Spinal cord (tissue), 10 donors: Measurements from ENCODE around the gene PDSS2. TPM values are rescaled to one million over a fixed set of nuclear protein-coding genes. Genes with fewer than 3 reads are reported as not detected.

Source experiments
- DNase-seq, 6 donors: peaks; one replicate each; pipeline versions ENCODE4 v3.0.0 to v3.0.0-alpha.2; 2013 to 2015; ENCODE audit warnings: low spot score in 6 of 6, low read depth in 4 of 6
- H3K27ac ChIP-seq: one replicate; pipeline ENCODE4 v1.5.1; 2013; ENCODE audit warnings: low read depth, low read length, control low read depth
- H3K27me3 ChIP-seq: one replicate; pipeline ENCODE4 v1.6.1; 2013; ENCODE audit warnings: low read length; ENCODE audit not compliant: control insufficient read depth, insufficient read depth
- H3K36me3 ChIP-seq: one replicate; pipeline ENCODE4 v1.6.1; 2013; ENCODE audit warnings: low read length; ENCODE audit not compliant: control insufficient read depth, insufficient read depth
- H3K4me1 ChIP-seq: one replicate; pipeline ENCODE4 v1.6.1; 2013; ENCODE audit warnings: low read length; ENCODE audit not compliant: control insufficient read depth, insufficient read depth
- H3K4me3 ChIP-seq: one replicate; pipeline ENCODE4 v1.5.1; 2013; ENCODE audit warnings: low read depth, low read length, control low read depth
- H3K9me3 ChIP-seq: one replicate; pipeline ENCODE4 v1.6.1; 2013; ENCODE audit warnings: low read length; ENCODE audit not compliant: control insufficient read depth, insufficient read depth
- WGBS: methylation state at CpG from one replicate; pipeline ENCODE4 v1.1.5; 2013; ENCODE audit warnings: missing lambda C conversion rate; ENCODE audit not compliant: insufficient coverage; 5-methylcytosine and 5-hydroxymethylcytosine counted together
- polyA plus RNA-seq, 2 donors: library from polyadenylated mRNA; unstranded; fragments of 120-200 nt; gene quantifications; one replicate each; pipeline ENCODE4 v1.2.1, GENCODE V29; 2013; ENCODE audit not compliant: insufficient read length in 2 of 2
- total RNA-seq, 2 donors: library from RNA; depleted of rRNA in 1 of 2; stranded (reverse); fragments of 120-200 nt in 1 of 2; fragments of >200 nt in 1 of 2; gene quantifications; one replicate each; pipeline versions ENCODE4 v1.2.3 to v1.2.4, GENCODE V29; 2013 to 2014
- donor health status: healthy.

Gene PDSS2
- total and polyA plus RNA-seq, 4 donors = 9.5 to 14.5 (median 10.6) TPM

DNA sequence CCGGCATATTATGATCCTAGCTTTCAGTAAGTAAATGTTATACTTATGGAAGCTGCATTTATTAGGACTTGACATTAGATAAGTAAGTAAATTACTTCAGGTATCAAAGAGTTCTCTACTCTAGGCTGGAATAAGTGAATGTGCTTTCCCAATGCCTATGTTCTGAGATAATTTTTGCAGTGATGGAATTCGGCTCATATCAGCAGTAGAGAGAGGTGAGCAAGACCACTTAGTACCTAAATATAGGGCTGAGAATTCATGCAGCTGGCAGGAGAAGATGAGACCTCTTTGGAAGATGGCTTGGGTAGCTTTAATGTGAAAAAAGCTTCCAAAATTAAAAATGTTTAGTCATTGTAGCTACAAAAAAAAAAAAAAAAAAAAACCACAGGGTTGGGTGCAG lies 330.8 kb downstream of the PDSS2 start:
- WGBS = 60% methylated on average over 1 of the region's 2 CpGs
- peaks cover 5% of the 10 kb centered on the region for H3K4me1 ChIP-seq
- H3K27me3 ChIP-seq = no peaks in the 10 kb centered on the region
- no peak overlapping the region for H3K27ac ChIP-seq
- no peaks in the 10 kb centered on the region for H3K9me3 ChIP-seq
- H3K4me3 ChIP-seq = no peak overlapping the region
- DNase-seq = no peak
- no peaks in the 10 kb centered on the region for H3K36me3 ChIP-seq

DNA sequence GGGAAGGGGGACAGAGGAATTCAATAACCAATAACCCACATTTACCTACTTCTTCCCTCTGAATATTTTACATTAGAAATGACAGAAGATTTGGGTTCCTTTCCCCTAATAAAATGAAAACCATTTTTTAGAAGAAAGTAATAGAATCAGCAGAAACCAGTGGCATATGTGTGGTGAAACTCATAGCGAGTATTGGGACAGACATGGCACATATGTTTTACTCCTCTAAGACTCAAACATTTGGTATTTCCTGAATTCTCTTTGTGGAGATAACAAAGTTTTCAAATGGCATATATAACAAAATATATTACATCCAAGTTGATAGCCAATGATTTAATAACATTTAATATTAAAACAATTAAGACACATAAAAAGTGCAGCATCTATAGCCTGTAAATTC lies 331.2 kb downstream of the PDSS2 start:
- Histone ChIP-seq H3K27ac (no peak overlapping the region), H3K4me3 (no peak overlapping the region), H3K9me3 (no peaks in the 10 kb centered on the region), H3K4me1 (peaks cover 5% of the 10 kb centered on the region), H3K27me3 (no peaks in the 10 kb centered on the region), H3K36me3 (no peaks in the 10 kb centered on the region)
- WGBS = no CpG with 5 or more reads among the region's 1 CpG
- DNase-seq = no peak

DNA sequence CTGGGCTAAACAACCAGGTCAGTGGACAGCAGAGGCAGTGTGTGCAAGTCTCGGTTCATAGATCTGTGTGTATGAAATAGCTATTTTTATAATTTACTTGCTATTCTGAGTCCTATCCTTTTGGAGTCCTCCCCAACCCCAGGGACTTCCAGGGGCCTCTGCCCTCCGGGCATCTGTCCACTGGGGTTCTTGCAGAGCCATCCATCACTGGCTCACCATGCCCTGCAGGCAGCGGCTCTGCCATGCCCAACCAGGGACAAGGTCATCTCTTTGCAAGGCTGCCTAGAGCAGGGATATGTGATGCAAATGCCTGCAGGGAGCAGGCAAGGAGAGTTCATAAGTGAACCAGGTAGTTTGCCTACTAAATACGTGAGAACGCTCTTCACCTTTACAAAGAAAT lies 333.6 kb downstream of the PDSS2 start:
- Histone ChIP-seq H3K4me3 (no peak overlapping the region), H3K27me3 (no peaks in the 10 kb centered on the region), H3K9me3 (no peaks in the 10 kb centered on the region), H3K4me1 (peaks cover 5% of the 10 kb centered on the region), H3K27ac (no peak overlapping the region), H3K36me3 (no peaks in the 10 kb centered on the region)
- DNase-seq = no peak
- WGBS = 86% methylated on average over 2 of the region's 5 CpGs

DNA sequence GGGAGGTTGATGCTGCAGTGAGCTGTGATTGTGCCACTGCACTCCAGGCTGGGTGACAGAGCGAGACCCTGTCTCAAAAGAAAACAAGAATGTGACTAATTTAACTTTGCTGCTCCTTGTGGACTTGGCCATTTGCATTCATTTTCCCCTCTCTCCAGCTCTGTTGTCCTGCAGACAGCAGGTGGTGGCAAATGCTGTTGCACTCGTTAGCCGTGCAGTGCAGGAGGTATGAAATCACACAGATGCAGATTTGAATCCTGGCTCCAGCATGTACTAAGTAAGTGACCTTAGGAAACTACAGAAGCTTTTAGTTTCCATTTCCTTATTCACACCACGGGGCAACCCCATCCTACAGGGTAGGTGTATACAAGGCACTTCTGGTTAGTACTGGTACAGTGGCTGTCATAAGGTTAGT lies 334.4 kb downstream of the PDSS2 start:
- peaks cover 5% of the 10 kb centered on the region for H3K4me1 ChIP-seq
- no peaks in the 10 kb centered on the region for H3K36me3 ChIP-seq
- no peaks in the 10 kb centered on the region for H3K27me3 ChIP-seq
- H3K27ac ChIP-seq = no peak overlapping the region
- H3K4me3 ChIP-seq = no peak overlapping the region
- H3K9me3 ChIP-seq = no peaks in the 10 kb centered on the region
- 20% methylated on average over 1 of the region's 4 CpGs for WGBS
- DNase-seq = peak in 1 of 6 donors; percentile 42

DNA sequence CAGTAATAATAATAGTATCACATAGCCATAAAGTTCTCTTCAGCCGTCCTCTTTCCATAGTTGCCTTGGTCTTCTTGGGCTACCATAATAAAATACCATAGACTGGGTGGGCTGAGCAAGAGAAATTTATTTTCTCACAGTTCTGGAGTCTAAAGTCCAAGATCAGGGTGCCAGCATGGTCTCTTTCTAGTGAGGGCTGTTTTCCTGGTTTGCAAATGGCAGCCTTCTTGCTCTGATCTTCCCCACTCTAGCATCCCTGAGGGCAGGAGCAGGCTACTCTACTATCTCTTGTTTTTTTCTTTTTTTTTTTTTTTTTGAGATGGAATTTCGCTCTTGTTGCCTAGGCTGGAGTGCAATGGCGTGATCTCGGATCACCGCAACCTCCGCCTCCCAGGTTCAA lies 335.9 kb downstream of the PDSS2 start:
- H3K27ac ChIP-seq = no peak overlapping the region
- H3K9me3 ChIP-seq = no peaks in the 10 kb centered on the region
- H3K36me3 ChIP-seq = no peaks in the 10 kb centered on the region
- no peak for DNase-seq
- no peaks in the 10 kb centered on the region for H3K4me1 ChIP-seq
- WGBS = no CpG with 5 or more reads among the region's 6 CpGs
- H3K4me3 ChIP-seq = no peak overlapping the region
- H3K27me3 ChIP-seq = no peaks in the 10 kb centered on the region

DNA sequence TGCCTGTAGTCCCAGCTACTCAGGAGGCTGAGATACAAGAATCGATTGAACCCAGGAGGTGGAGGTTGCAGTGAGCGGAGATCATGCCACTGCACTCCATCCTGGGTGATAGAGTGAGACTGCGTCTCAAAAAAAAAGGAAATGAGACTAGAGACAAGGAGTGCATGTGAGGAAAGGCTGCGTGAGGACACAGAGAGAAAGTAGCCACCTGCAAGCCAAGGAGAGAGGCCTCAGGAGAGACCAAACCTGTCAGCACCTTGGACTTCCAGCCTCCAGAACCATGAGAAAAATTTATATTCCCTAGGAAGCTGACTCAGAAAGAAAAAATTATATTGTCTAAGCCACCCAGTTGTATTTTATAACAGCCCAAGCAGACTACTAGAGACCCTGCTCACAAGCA lies 336.6 kb downstream of the PDSS2 start:
- WGBS = 89% methylated on average over 4 of the region's 4 CpGs
- H3K27ac ChIP-seq = no peak overlapping the region
- H3K36me3 ChIP-seq = no peaks in the 10 kb centered on the region
- no peaks in the 10 kb centered on the region for H3K27me3 ChIP-seq
- no peaks in the 10 kb centered on the region for H3K9me3 ChIP-seq
- no peaks in the 10 kb centered on the region for H3K4me1 ChIP-seq
- no peak for DNase-seq
- H3K4me3 ChIP-seq = no peak overlapping the region

DNA sequence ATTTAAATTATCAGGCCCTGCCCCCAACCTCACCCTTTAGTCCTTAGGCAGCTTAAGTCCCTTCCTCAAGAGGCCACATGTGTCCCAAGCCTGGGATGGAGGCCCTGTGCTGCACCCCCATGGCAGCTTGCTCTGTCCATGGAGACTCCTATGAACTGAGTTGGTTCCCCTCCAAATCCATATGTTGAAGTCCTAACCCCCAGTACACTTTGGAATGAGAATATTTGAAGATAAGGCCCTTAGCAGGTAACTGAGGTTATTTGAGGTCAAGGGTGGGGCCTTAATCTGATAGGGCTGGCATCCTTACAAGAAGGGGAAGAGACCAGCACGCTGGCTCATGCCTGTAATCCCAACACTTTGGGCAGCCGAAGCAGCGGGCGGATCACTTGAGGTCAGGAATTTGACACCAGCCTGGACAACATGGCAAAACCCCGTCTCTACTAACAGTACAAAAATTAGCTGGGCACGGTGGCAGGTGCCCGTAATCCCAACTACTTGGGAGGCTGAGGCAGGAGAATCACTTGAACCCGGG lies 337.3 kb downstream of the PDSS2 start:
- H3K27ac ChIP-seq = no peak overlapping the region
- H3K4me1 ChIP-seq = no peaks in the 10 kb centered on the region
- H3K9me3 ChIP-seq = no peaks in the 10 kb centered on the region
- DNase-seq = no peak
- WGBS = 100% methylated on average over 3 of the region's 8 CpGs
- H3K4me3 ChIP-seq = no peak overlapping the region
- no peaks in the 10 kb centered on the region for H3K27me3 ChIP-seq
- H3K36me3 ChIP-seq = no peaks in the 10 kb centered on the region

DNA sequence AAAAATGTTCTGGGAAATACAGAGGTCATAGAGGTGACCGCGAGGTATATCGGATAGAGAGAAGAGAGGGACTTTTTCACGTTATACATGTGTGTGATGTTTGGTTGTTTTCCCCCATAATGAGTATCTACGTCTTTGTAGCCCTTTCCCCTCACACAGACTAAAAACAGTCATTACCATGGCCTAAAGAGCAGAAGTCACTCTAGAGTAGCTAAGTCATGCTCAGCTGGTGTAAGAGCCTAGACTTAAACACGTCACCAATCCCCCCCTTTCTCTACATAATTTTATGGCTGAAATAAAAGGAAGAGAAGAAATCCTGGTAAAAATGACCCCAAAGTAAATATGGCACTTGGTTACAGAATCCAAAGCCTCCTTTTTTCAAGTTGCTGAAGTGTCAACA lies 338.1 kb downstream of the PDSS2 start:
- no CpG with 5 or more reads among the region's 6 CpGs for WGBS
- Histone ChIP-seq H3K4me3 (no peak overlapping the region), H3K27me3 (no peaks in the 10 kb centered on the region), H3K9me3 (no peaks in the 10 kb centered on the region), H3K27ac (no peak overlapping the region), H3K4me1 (peaks cover 2% of the 10 kb centered on the region), H3K36me3 (no peaks in the 10 kb centered on the region)
- DNase-seq = no peak

DNA sequence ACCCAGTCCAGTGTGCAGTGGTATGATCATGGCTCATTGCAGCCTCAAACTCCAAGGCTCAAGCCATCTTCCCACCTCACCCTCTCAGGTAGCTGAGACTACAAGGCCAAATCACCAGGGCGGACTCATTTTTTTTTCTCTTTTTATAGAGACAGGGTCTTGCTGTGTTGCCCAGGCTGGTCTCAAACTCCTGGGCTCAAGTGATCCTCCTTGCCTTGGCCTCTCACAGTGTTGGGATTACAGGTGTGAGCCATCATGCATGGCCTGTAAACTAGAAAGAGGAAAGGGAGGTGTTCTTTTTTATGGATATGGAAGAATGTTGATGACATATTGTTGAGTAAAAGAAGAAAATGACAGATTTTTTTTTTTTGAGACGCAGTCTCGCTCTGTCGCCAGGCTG lies 339.0 kb downstream of the PDSS2 start:
- 100% methylated on average over 1 of the region's 4 CpGs for WGBS
- Histone ChIP-seq H3K27me3 (no peaks in the 10 kb centered on the region), H3K4me1 (peaks cover 6% of the 10 kb centered on the region), H3K36me3 (no peaks in the 10 kb centered on the region), H3K9me3 (no peaks in the 10 kb centered on the region), H3K4me3 (no peak overlapping the region), H3K27ac (no peak overlapping the region)
- no peak for DNase-seq

DNA sequence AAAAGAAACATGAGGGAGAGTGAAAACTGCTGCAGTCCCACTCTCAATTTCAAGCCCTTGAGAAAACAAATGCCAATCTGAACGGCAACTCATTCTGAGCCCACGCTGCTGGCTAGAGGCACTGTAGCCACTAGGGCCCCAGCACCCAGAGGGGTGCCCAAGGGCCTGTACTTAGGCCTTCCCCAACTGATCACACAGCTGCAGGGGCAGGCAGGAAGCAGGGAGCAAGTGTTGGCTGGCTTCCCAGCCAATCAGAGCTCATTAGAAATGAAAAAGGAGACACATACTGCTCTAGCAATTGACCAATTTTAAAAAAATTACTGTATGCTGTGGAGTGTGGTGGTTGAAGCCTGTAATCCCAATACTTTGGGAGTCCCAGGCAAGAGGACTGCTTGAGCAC lies 340.4 kb downstream of the PDSS2 start:
- DNase-seq = no peak
- Histone ChIP-seq H3K27ac (no peak overlapping the region), H3K36me3 (no peaks in the 10 kb centered on the region)

More for the DNA sequence above, 340.4 kb downstream of the PDSS2 start:
- H3K9me3 ChIP-seq = no peaks in the 10 kb centered on the region
- H3K4me3 ChIP-seq = no peak overlapping the region
- 14% methylated on average over 2 of the region's 2 CpGs for WGBS
- H3K27me3 ChIP-seq = no peaks in the 10 kb centered on the region
- H3K4me1 ChIP-seq = peaks cover 7% of the 10 kb centered on the region
